ENCODE results near the gene GMPR2.
A peak's percentile ranks its signal among the peaks of the same experiment; 100 is the strongest.
"Not testable (repeated sequence)": the region's sequence is repeated elsewhere in the genome, so short reads cannot be mapped to it uniquely, and the experiment has no call there.

Gene GMPR2

DNA sequence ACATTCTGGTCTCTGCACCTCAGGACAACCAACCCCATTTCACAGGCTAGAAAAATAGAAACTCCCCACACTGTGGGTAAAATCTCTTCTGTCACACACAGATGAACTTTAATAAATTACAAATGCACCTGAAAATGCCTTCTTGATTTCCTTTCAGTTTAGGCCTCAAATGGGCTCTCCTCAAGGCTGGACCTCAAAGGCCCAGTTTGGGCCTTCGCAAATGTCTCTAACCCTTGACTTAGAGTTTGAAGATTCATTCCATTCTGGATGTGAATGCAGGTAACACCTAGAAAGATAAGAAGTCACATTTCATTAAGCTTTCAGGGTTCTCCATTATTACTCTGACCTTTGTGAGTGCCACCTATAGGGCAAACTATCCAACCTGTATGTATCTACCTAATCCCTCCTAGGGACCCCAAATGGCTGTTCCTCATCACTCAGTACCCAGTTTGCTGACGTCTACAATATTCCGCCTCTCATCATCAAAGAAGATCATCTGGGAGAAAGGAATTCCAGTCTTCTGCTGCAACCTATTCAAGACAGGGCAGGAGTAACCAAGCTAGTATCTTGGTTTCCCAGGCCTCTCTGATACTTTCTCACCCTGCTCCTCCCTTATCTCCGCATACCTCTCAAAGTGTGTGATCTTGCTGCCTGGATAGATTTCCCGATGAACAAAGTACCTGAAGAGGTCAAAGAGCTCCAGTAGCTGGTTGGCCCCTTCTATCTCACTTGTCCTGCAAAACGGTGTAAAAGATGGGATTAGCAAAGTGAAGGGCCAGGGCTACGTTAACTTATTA lies 18.7 kb upstream of the GMPR2 start:
- peaks cover 13 to 37% of the 10 kb centered on the region in 2 donors for H3K36me3 ChIP-seq (ENCODE audit: control insufficient read depth in 1 of 2, insufficient read depth in 2 of 2, low read length in 2 of 2)
- H3K4me1 ChIP-seq (ENCODE audit: control insufficient read depth in 1 of 2, insufficient read depth in 2 of 2, low read length in 2 of 2) = peaks cover 16 to 21% of the 10 kb centered on the region in 2 donors
- no peaks in the 10 kb centered on the region for H3K9me3 ChIP-seq (ENCODE audit: control insufficient read depth in 1 of 2, low read length in 2 of 2)
- peak overlapping the region; percentile 97 for H3K27ac ChIP-seq (ENCODE audit: low read depth, low read length)
- H3K4me3 ChIP-seq (ENCODE audit: low read depth in 1 of 2, low read length in 2 of 2) = peak overlapping the region; percentile 78 to 93
- H3K9ac ChIP-seq (ENCODE audit: low read depth in 1 of 2, low read length in 2 of 2) = peak overlapping the region; percentile 90 to 95
- H3K27me3 ChIP-seq (ENCODE audit: control insufficient read depth in 1 of 2, insufficient read depth in 2 of 2, low read length in 2 of 2) = no peaks in the 10 kb centered on the region

DNA sequence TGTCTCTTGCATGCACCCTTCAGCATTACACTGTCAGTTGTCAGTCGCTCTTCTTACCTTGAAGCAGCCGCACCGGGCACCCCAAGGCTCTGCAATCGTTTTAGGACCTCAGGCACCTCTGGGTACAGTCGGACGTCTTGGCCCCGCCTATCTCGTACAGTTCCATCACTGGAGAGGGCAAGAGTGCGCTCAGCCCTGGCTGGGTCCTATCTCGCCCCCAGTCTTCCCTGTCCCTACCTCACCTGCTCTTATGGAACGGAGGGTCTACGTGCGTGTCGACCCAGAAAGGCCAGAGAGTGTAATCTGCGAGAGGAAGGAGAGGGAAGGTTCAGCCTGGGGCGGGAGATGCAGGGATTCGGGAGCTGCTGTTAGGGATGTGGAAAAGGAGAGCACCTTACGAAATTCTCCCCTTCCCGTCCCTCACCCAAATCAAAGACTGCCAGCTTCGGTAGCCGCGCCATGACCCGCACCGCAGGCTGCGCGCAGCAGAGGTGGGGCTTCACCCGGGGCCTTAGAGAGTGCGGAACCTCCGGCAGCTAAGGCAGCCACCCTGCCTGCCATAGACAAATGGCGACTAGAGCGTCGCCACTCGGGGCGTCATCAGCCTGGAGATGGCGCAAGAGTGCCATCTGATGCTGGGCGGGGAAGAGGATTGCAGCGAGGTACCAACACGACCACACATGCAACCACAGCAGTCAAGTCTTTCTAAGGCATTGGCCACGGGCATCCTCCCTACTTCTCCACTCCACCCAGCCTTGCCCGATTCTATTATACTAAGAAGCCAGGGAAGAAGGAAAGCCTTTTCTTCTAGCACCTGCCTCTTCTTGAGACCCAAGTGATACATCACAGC lies 17.0 kb upstream of the GMPR2 start, which contains the start of gene MDP1:
MDP1 (minus strand) TSS at position 572 of the 850 bp plus-strand sequence; CDS start at position 461, 111 bp downstream.
- H3K9ac ChIP-seq (ENCODE audit: low read depth in 1 of 2, low read length in 2 of 2) = peak within 1 kb of the TSS; percentile 83 to 99
- H3K27me3 ChIP-seq (ENCODE audit: control insufficient read depth in 1 of 2, insufficient read depth in 2 of 2, low read length in 2 of 2) = no peaks in the 10 kb centered on the region
- peak within 1 kb of the TSS; percentile 74 for H3K27ac ChIP-seq (ENCODE audit: low read depth, low read length)
- H3K36me3 ChIP-seq (ENCODE audit: control insufficient read depth in 1 of 2, insufficient read depth in 2 of 2, low read length in 2 of 2) = peaks cover under 1 to 20% of the 10 kb centered on the region in 2 donors
- H3K4me3 ChIP-seq (ENCODE audit: low read depth in 1 of 2, low read length in 2 of 2) = peak within 1 kb of the TSS; percentile 84 to 96
- no peaks in the 10 kb centered on the region for H3K9me3 ChIP-seq (ENCODE audit: control insufficient read depth in 1 of 2, low read length in 2 of 2)
- peaks cover 16 to 21% of the 10 kb centered on the region in 2 donors for H3K4me1 ChIP-seq (ENCODE audit: control insufficient read depth in 1 of 2, insufficient read depth in 2 of 2, low read length in 2 of 2)

DNA sequence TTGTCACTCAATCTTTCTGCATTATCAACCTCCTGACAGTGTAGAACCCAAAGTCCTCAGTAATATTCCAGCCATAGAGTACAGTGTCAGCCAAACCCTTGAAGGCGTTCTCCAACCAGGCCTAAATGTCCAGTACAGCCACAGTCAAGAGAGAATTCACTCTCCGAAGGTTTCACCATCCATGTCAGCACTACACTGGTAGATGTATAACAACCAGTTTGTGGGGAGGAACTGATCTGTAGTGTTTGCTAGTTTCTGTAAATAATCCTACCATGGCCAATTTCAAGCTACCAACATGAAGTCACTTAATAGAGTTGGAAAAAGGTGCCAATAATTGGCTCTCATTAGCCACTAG lies 16.4 kb upstream of the GMPR2 start:
- peaks cover 0 to 17% of the 10 kb centered on the region in 2 donors for H3K36me3 ChIP-seq (ENCODE audit: control insufficient read depth in 1 of 2, insufficient read depth in 2 of 2, low read length in 2 of 2)
- H3K9ac ChIP-seq (ENCODE audit: low read depth in 1 of 2, low read length in 2 of 2) = peak overlapping the region in 1 of 2 donors; percentile 34
- no peaks in the 10 kb centered on the region for H3K27me3 ChIP-seq (ENCODE audit: control insufficient read depth in 1 of 2, insufficient read depth in 2 of 2, low read length in 2 of 2)
- H3K27ac ChIP-seq (ENCODE audit: low read depth, low read length) = no peak overlapping the region
- H3K4me1 ChIP-seq (ENCODE audit: control insufficient read depth in 1 of 2, insufficient read depth in 2 of 2, low read length in 2 of 2) = peaks cover 16 to 21% of the 10 kb centered on the region in 2 donors
- H3K4me3 ChIP-seq (ENCODE audit: low read depth in 1 of 2, low read length in 2 of 2) = peak overlapping the region; percentile 84 to 96
- no peaks in the 10 kb centered on the region for H3K9me3 ChIP-seq (ENCODE audit: control insufficient read depth in 1 of 2, low read length in 2 of 2)

GRCh38 chr14:24216876-24217275 lies 15.9 kb upstream of the GMPR2 start:
- H3K9ac ChIP-seq (ENCODE audit: low read depth in 1 of 2, low read length in 2 of 2); H3K4me3 ChIP-seq (ENCODE audit: low read depth in 1 of 2, low read length in 2 of 2); H3K9me3 ChIP-seq (ENCODE audit: control insufficient read depth in 1 of 2, low read length in 2 of 2); H3K27ac ChIP-seq (ENCODE audit: low read depth, low read length); H3K27me3 ChIP-seq (ENCODE audit: control insufficient read depth in 1 of 2, insufficient read depth in 2 of 2, low read length in 2 of 2): not testable (repeated sequence)
- peaks cover 0 to 12% of the 10 kb centered on the region in 2 donors for H3K36me3 ChIP-seq (ENCODE audit: control insufficient read depth in 1 of 2, insufficient read depth in 2 of 2, low read length in 2 of 2)
- peaks cover 16 to 21% of the 10 kb centered on the region in 2 donors for H3K4me1 ChIP-seq (ENCODE audit: control insufficient read depth in 1 of 2, insufficient read depth in 2 of 2, low read length in 2 of 2)

- Histone ChIP-seq H3K36me3 (ENCODE audit: control insufficient read depth in 1 of 2, insufficient read depth in 2 of 2, low read length in 2 of 2) (peaks cover 0 to 12% of the 10 kb centered on the region in 2 donors), H3K4me3 (ENCODE audit: low read depth in 1 of 2, low read length in 2 of 2) (no peak overlapping the region), H3K27ac (ENCODE audit: low read depth, low read length) (no peak overlapping the region), H3K9ac (ENCODE audit: low read depth in 1 of 2, low read length in 2 of 2) (no peak overlapping the region), H3K27me3 (ENCODE audit: control insufficient read depth in 1 of 2, insufficient read depth in 2 of 2, low read length in 2 of 2) (no peaks in the 10 kb centered on the region), H3K9me3 (ENCODE audit: control insufficient read depth in 1 of 2, low read length in 2 of 2) (no peaks in the 10 kb centered on the region), H3K4me1 (ENCODE audit: control insufficient read depth in 1 of 2, insufficient read depth in 2 of 2, low read length in 2 of 2) (peaks cover 9 to 12% of the 10 kb centered on the region in 2 donors)
Observed at GRCh38 chr14:24219080-24219479, 13.6 kb upstream of the GMPR2 start.

DNA sequence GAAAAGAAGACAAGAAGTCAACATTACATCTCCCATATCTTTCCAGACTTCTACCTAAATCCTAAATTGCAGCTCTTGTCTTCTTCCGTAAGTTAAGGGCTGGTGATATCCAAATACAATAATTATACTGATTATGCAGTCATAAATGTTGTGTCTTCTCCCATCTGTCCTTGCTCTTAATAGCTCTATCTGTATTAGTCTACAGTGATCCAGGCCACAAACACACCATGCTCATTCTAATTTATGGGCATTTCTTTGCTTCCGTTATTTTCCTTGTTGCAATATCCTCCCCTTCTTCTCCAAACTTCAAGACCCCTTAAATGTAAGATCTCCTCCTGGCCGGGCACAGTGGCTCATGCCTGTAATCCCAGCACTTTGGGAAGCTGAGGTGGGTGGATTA lies 13.2 kb upstream of the GMPR2 start:
- peaks cover 5 to 8% of the 10 kb centered on the region in 2 donors for H3K4me1 ChIP-seq (ENCODE audit: control insufficient read depth in 1 of 2, insufficient read depth in 2 of 2, low read length in 2 of 2)
- no peaks in the 10 kb centered on the region for H3K9me3 ChIP-seq (ENCODE audit: control insufficient read depth in 1 of 2, low read length in 2 of 2)
- H3K9ac ChIP-seq (ENCODE audit: low read depth in 1 of 2, low read length in 2 of 2) = no peak overlapping the region
- no peak overlapping the region for H3K27ac ChIP-seq (ENCODE audit: low read depth, low read length)
- no peaks in the 10 kb centered on the region for H3K27me3 ChIP-seq (ENCODE audit: control insufficient read depth in 1 of 2, insufficient read depth in 2 of 2, low read length in 2 of 2)
- H3K4me3 ChIP-seq (ENCODE audit: low read depth in 1 of 2, low read length in 2 of 2) = no peak overlapping the region
- peaks cover 0 to 12% of the 10 kb centered on the region in 2 donors for H3K36me3 ChIP-seq (ENCODE audit: control insufficient read depth in 1 of 2, insufficient read depth in 2 of 2, low read length in 2 of 2)

DNA sequence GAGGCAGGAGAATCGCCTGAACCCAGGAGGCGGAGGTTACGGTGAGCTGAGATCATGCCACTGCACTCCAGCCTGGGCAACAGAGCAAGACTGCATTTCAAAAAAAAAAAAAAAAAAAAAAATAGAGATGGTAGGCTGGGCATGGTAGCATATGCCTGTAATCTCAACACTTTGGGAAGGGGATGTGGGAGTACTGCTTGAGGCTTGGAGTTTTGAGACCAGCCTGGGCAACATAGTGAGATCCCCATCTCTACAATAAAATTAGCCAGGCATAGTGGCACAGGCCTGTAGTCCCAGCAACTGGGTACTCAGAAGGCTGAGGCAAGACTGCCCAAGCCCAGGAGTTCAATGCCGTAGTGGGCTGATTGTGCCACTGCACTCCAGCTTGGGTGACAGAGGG lies 9.7 kb upstream of the GMPR2 start:
- not testable (repeated sequence) for H3K4me1 ChIP-seq (ENCODE audit: control insufficient read depth in 1 of 2, insufficient read depth in 2 of 2, low read length in 2 of 2); H3K9ac ChIP-seq (ENCODE audit: low read depth in 1 of 2, low read length in 2 of 2)

DNA sequence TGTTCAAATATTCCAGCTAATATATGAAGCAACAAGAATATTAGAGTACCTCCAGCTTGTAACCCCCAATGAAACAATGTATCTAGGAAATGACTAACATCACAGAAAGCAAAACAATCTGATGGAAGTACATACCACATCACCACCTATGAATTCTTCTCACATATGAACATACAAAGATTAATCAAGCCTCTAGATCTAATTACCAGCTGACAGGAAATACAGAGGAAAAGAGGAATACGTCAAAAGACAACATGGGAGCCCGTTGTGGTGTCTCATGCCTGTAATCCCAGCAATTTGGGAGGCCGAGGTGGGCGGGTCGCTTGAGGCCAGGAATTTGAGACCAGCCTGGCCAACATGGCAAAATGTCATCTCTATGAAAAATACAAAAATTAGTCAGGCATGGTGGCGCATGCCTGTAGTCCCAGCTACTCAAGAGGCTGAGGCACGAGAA lies 8.1 kb upstream of the GMPR2 start:
- no peaks in the 10 kb centered on the region for H3K36me3 ChIP-seq (ENCODE audit: control insufficient read depth in 1 of 2, insufficient read depth in 2 of 2, low read length in 2 of 2)
- no peak overlapping the region for H3K4me3 ChIP-seq (ENCODE audit: low read depth in 1 of 2, low read length in 2 of 2)
- no peaks in the 10 kb centered on the region for H3K9me3 ChIP-seq (ENCODE audit: control insufficient read depth in 1 of 2, low read length in 2 of 2)
- H3K4me1 ChIP-seq (ENCODE audit: control insufficient read depth in 1 of 2, insufficient read depth in 2 of 2, low read length in 2 of 2) = no peaks in the 10 kb centered on the region
- H3K27me3 ChIP-seq (ENCODE audit: control insufficient read depth in 1 of 2, insufficient read depth in 2 of 2, low read length in 2 of 2) = no peaks in the 10 kb centered on the region
- H3K27ac ChIP-seq (ENCODE audit: low read depth, low read length) = no peak overlapping the region
- H3K9ac ChIP-seq (ENCODE audit: low read depth in 1 of 2, low read length in 2 of 2) = no peak overlapping the region

More for the DNA sequence above, 9.7 kb upstream of the GMPR2 start:
- not testable (repeated sequence) for H3K27me3 ChIP-seq (ENCODE audit: control insufficient read depth in 1 of 2, insufficient read depth in 2 of 2, low read length in 2 of 2); H3K27ac ChIP-seq (ENCODE audit: low read depth, low read length); H3K9me3 ChIP-seq (ENCODE audit: control insufficient read depth in 1 of 2, low read length in 2 of 2); H3K36me3 ChIP-seq (ENCODE audit: control insufficient read depth in 1 of 2, insufficient read depth in 2 of 2, low read length in 2 of 2); H3K4me3 ChIP-seq (ENCODE audit: low read depth in 1 of 2, low read length in 2 of 2)

DNA sequence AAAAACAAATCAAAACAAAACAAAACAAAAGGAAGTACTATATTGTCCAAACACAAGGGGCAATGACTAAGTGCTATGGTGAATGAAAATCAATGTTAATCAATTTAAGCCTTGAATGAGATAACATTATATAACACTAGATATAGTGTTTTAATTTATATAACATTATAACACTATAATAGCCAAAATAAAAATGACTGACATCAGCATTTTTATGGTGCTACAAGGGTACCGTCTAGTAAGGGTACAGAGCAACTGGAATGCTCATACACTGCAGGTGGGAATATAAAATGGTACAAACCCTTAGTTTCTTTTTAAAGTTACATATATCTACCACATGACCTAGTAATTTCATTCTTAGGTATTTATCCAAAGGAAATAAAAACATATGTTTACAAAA lies 6.3 kb upstream of the GMPR2 start:
- Histone ChIP-seq H3K9ac (ENCODE audit: low read depth in 1 of 2, low read length in 2 of 2) (no peak overlapping the region), H3K36me3 (ENCODE audit: control insufficient read depth in 1 of 2, insufficient read depth in 2 of 2, low read length in 2 of 2) (no peaks in the 10 kb centered on the region), H3K4me3 (ENCODE audit: low read depth in 1 of 2, low read length in 2 of 2) (no peak overlapping the region), H3K4me1 (ENCODE audit: control insufficient read depth in 1 of 2, insufficient read depth in 2 of 2, low read length in 2 of 2) (peaks cover 8% of the 10 kb centered on the region in 2 donors), H3K9me3 (ENCODE audit: control insufficient read depth in 1 of 2, low read length in 2 of 2) (no peaks in the 10 kb centered on the region), H3K27me3 (ENCODE audit: control insufficient read depth in 1 of 2, insufficient read depth in 2 of 2, low read length in 2 of 2) (no peaks in the 10 kb centered on the region), H3K27ac (ENCODE audit: low read depth, low read length) (no peak overlapping the region)

DNA sequence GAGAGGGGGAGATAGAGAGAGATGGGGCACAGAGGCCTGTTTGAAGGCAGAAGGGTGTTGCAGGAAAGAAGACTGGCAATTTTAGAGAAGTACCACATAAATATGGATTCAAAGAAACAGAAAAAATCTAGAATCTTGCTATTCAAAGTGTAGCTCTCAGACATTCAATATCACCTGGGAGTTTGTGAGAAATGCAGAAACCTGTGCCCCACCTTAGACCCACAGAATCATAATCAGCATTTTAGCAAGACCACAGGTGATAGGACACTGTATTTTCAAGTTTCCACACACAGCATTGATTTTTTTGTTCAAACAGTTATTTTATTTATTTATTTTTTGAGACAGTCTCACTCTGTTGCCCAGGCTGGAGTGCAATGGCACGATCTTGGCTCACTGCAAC lies 3.8 kb upstream of the GMPR2 start:
- Histone ChIP-seq H3K4me1 (ENCODE audit: control insufficient read depth in 1 of 2, insufficient read depth in 2 of 2, low read length in 2 of 2) (peaks cover 17 to 21% of the 10 kb centered on the region in 2 donors), H3K27me3 (ENCODE audit: control insufficient read depth in 1 of 2, insufficient read depth in 2 of 2, low read length in 2 of 2) (no peaks in the 10 kb centered on the region)

More for the DNA sequence above, 3.8 kb upstream of the GMPR2 start:
- Histone ChIP-seq H3K9ac (ENCODE audit: low read depth in 1 of 2, low read length in 2 of 2) (no peak overlapping the region), H3K27ac (ENCODE audit: low read depth, low read length) (no peak overlapping the region), H3K4me3 (ENCODE audit: low read depth in 1 of 2, low read length in 2 of 2) (no peak overlapping the region), H3K9me3 (ENCODE audit: control insufficient read depth in 1 of 2, low read length in 2 of 2) (no peaks in the 10 kb centered on the region), H3K36me3 (ENCODE audit: control insufficient read depth in 1 of 2, insufficient read depth in 2 of 2, low read length in 2 of 2) (no peaks in the 10 kb centered on the region)

Measured in duodenal mucosa (tissue), 2 donors.